MCF 10A (cell line): Measurements from ENCODE around the gene TBX3. TPM values are rescaled to one million over a fixed set of nuclear protein-coding genes. Genes with fewer than 3 reads are reported as not detected.
"Not testable (repeated sequence)": the region's sequence is repeated elsewhere in the genome, so short reads cannot be mapped to it uniquely, and the experiment has no call there.

Experiments used
- BruUV-seq: library from RNA; stranded (reverse); fragments of 400-500 nt; replicated peaks from 2 replicates; lab custom pipeline; 2021; lab: Mats Ljungman, UMichigan
- CTCF ChIA-PET: fragments of 300-600 bp; sonication (Branson Sonifier 250); formaldehyde crosslinking; extraction: SDS; loops from one replicate; lab custom pipeline; 2021; ENCODE audit warnings: antibody characterized with exemption, inconsistent platforms; lab: Yijun Ruan, JAX
- POLR2A ChIA-PET: fragments of 300-600, 350-650 bp; sonication (Branson Sonifier 250); formaldehyde crosslinking; extraction: SDS; loops from one replicate; lab custom pipeline; 2020; ENCODE audit warnings: antibody characterized with exemption, inconsistent platforms; lab: Yijun Ruan, JAX
- DNase-seq: peaks from one replicate; pipeline ENCODE4 v3.0.0-alpha.2; 2018; ENCODE audit not compliant: unreplicated experiment
- H3K27ac Mint-ChIP-seq: one replicate; pipeline ENCODE4 v1.8.0; 2022; ENCODE audit warnings: mild to moderate bottlenecking, low read depth, mixed read lengths; ENCODE audit not compliant: unreplicated experiment
- H3K27me3 Mint-ChIP-seq: one replicate; pipeline ENCODE4 v1.8.0; 2022; ENCODE audit warnings: mixed read lengths; ENCODE audit not compliant: insufficient read depth, unreplicated experiment
- H3K36me3 Mint-ChIP-seq: one replicate; pipeline ENCODE4 v1.8.0; 2022; ENCODE audit warnings: mild to moderate bottlenecking, moderate library complexity, mixed read lengths; ENCODE audit not compliant: insufficient read depth, unreplicated experiment
- H3K4me1 Mint-ChIP-seq: one replicate; pipeline ENCODE4 v1.8.0; 2022; ENCODE audit warnings: mixed read lengths; ENCODE audit not compliant: insufficient read depth, unreplicated experiment
- H3K4me3 Mint-ChIP-seq: one replicate; pipeline ENCODE4 v1.8.0; 2022; ENCODE audit warnings: mild to moderate bottlenecking, moderate library complexity, mixed read lengths; ENCODE audit not compliant: unreplicated experiment
- H3K9me3 Mint-ChIP-seq: one replicate; pipeline ENCODE4 v1.8.0; 2022; ENCODE audit warnings: mixed read lengths; ENCODE audit not compliant: unreplicated experiment
- intact Hi-C: fragments of 100-400 bp; cut with micrococcal nuclease; formaldehyde crosslinking; loops from 2 replicates; pipeline ENCODE4 v1.14.1; 2022
- total RNA-seq: library from RNA; stranded (reverse); gene quantifications from 2 replicates; pipeline ENCODE4 v1.2.3, GENCODE V29; 2022
- TF ChIP-seq, protein P1 (sequence below): fragments of 200-600 bp; IDR thresholded peaks from one replicate; pipeline ENCODE4 v1.8.0; 2022; ENCODE audit warnings: antibody characterized with exemption, mild to moderate bottlenecking; ENCODE audit not compliant: unreplicated experiment

TBX3 gene
- total RNA-seq, 1 experiment from 2014 or later, result 6.6 TPM

DNA sequence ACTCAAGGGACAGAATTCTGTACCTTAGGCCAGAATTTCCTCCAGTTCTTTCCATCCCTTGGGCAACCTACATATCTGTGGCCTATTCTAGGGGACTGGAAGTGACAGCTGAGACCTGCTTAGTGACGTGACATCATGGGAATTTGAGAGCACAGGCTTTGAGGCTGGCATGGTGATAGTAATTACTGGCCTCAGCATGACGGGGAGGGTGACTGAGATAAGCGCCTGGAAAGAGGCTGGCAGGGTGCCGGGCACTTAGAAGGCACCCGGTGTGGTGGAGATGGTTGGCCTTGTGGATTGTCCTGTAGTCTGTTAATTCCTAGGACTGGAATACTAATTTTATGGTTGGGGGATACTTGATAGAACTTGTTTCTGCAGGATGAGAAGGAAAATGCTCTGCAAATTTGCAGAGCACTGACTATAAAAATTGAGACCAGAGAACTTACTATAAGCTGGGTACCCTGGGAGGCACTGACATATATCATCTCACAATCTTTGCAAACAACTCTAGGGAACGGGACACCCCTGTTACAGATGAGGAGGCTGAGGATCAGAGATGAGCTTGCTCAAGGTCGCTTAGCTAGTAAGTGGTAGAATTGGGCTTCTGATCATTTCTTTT is 42.2 kb upstream of the TBX3 start:
- Mint-ChIP-seq H3K27me3 (no peaks in the 10 kb centered on the region), H3K4me1 (no peaks in the 10 kb centered on the region), H3K36me3 (no peaks in the 10 kb centered on the region), H3K27ac (no peak overlapping the region), H3K9me3 (no peaks in the 10 kb centered on the region), H3K4me3 (no peak overlapping the region)
- DNase-seq, result no peak
- TF ChIP-seq, protein P1, sequence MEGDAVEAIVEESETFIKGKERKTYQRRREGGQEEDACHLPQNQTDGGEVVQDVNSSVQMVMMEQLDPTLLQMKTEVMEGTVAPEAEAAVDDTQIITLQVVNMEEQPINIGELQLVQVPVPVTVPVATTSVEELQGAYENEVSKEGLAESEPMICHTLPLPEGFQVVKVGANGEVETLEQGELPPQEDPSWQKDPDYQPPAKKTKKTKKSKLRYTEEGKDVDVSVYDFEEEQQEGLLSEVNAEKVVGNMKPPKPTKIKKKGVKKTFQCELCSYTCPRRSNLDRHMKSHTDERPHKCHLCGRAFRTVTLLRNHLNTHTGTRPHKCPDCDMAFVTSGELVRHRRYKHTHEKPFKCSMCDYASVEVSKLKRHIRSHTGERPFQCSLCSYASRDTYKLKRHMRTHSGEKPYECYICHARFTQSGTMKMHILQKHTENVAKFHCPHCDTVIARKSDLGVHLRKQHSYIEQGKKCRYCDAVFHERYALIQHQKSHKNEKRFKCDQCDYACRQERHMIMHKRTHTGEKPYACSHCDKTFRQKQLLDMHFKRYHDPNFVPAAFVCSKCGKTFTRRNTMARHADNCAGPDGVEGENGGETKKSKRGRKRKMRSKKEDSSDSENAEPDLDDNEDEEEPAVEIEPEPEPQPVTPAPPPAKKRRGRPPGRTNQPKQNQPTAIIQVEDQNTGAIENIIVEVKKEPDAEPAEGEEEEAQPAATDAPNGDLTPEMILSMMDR, result no peak
- ChIA-PET POLR2A (no interaction called here), CTCF (no interaction called here)
- BruUV-seq, result no TSS peak
- intact Hi-C loops, result no loop called here

GRCh38 chr12:114722176-114722575 is 38.2 kb upstream of the TBX3 start:
- DNase-seq, intact Hi-C loops, H3K27me3 Mint-ChIP-seq, H3K27ac Mint-ChIP-seq, BruUV-seq, H3K36me3 Mint-ChIP-seq, CTCF ChIA-PET, H3K9me3 Mint-ChIP-seq, H3K4me3 Mint-ChIP-seq, POLR2A ChIA-PET, H3K4me1 Mint-ChIP-seq: not testable (repeated sequence)

DNA sequence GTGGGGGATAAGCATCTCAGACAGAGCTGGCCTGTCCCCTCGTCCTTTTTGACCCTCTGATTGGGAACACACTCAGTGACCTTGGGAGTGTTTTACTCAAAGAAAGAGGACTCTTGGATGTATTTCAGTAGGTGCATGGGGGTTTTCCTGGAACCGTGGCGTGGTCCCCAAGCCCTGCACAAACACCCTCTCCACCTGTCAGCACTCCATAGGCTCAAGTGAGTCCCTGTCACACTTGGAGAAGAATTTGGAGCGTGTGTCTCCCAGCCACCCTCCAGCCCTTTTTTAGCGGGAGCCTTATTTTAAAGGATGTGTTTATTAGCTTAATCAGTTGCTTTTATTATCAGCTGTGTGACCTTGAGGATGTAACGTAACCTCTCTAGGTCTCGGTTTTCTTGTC is 37.3 kb upstream of the TBX3 start:
- Mint-ChIP-seq H3K4me1 (no peaks in the 10 kb centered on the region), H3K27me3 (no peaks in the 10 kb centered on the region), H3K27ac (no peak overlapping the region), H3K9me3 (no peaks in the 10 kb centered on the region), H3K4me3 (no peak overlapping the region), H3K36me3 (no peaks in the 10 kb centered on the region)
- DNase-seq, result no peak
- POLR2A ChIA-PET, result no interaction called here
- CTCF ChIA-PET, result interaction anchor here (0.6 kb wide), 1 partner anchor 37 kb away, joined by 3 read pairs; no protein-coding TSS in a partner anchor
- BruUV-seq, result no TSS peak
- intact Hi-C loops, result no loop called here
- TF ChIP-seq, protein P1, result no peak

DNA sequence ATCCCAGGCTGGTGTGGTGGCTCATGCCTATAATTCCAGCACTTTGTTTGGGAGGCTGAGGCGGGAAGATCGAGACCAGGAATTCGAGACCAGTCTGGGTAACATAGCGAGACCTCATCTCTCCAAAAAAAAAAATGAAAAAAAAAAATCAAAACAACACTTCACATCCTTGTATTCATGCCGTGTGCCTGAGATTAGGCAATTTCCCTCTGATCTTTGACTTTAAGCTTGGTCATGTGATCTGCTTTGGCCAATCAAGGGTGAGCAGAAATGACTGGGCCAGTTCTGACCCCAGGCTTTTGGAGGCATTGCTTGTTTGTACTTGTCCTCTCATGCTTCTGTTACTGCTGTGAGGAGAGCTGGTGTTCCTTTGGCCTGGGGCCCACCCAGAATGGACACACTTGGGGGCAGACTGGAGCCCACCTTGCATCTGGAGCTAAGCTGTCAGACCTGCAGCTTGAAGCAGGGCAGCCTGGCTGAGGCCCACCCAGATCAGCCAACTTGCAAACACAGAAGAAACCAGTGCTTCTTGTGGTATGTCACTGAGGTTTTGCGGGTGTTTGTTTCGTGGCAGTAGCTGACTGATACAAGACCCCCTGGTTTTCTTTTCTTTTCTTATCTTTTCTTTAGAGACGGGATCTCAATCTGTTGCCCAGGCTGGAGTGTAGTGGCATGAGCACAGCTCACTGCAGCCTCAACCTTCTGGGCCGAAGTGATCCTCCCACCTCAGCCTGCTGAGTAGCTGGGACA is 29.7 kb upstream of the TBX3 start:
- intact Hi-C loops, result no loop called here
- TF ChIP-seq, protein P1, result no peak
- no TSS peak for BruUV-seq

More for the DNA sequence above, 29.7 kb upstream of the TBX3 start:
- Mint-ChIP-seq H3K36me3 (no peaks in the 10 kb centered on the region), H3K4me1 (no peaks in the 10 kb centered on the region), H3K27ac (no peak overlapping the region), H3K27me3 (peaks cover 12% of the 10 kb centered on the region), H3K9me3 (peaks cover 4% of the 10 kb centered on the region), H3K4me3 (no peak overlapping the region)
- ChIA-PET CTCF (interaction anchor here (0.6 to 1.3 kb wide), 5 partner anchors 12 to 1993 kb away, joined by 3 to 4 read pairs (median 3); partner anchors contain the start of gene TBX3), POLR2A (no interaction called here)
- DNase-seq, result no peak
